Epithelial cell of proximal tubule (primary cell): ENCODE data around the gene AJUBA. TPM values are rescaled to one million over a fixed set of nuclear protein-coding genes. Genes with fewer than 3 reads are reported as not detected.
A peak's percentile ranks its signal among the peaks of the same experiment; 100 is the strongest.

Experiments used
- DNase-seq: peaks from one replicate; pipeline ENCODE4 v3.0.0-alpha.2; 2011; ENCODE audit warnings: low read depth
- H3K4me3 ChIP-seq: 2 replicates; pipeline ENCODE4 v1.5.1; 2011; ENCODE audit warnings: low read depth, mild to moderate bottlenecking, low read length
- total RNA-seq: library from RNA; depleted of rRNA; stranded (reverse); fragments of >200 nt; gene quantifications from 2 replicates; pipeline ENCODE4 v1.2.3, GENCODE V29; 2015
- TF ChIP-seq, protein P1 (sequence below): conservative IDR thresholded peaks from 2 replicates; pipeline ENCODE4 v1.5.1; 2012; ENCODE audit warnings: low read depth, mild to moderate bottlenecking, low read length

The AJUBA gene
- total RNA-seq, 1 donor from 2014 or later = 63.2 TPM

DNA sequence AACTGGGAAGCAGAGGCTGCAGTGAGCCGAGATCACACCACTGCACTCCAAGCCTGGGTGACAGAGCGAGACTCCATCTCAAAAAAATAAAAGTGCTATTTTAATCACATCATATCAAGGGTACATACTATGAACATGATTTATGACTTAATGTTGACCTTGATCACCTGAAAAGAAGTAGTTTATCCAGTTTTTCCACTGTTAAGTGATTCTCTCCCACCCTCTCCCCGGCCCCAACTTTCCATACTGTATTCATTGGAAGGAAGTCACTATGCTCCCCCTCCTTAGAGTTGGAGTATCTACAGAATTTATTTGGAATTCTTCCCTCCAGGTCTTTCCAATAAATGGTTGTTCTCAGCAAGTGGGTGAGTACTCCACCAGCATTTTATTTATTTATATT is 50.2 kb downstream of the AJUBA start:
- TF ChIP-seq, protein P1, sequence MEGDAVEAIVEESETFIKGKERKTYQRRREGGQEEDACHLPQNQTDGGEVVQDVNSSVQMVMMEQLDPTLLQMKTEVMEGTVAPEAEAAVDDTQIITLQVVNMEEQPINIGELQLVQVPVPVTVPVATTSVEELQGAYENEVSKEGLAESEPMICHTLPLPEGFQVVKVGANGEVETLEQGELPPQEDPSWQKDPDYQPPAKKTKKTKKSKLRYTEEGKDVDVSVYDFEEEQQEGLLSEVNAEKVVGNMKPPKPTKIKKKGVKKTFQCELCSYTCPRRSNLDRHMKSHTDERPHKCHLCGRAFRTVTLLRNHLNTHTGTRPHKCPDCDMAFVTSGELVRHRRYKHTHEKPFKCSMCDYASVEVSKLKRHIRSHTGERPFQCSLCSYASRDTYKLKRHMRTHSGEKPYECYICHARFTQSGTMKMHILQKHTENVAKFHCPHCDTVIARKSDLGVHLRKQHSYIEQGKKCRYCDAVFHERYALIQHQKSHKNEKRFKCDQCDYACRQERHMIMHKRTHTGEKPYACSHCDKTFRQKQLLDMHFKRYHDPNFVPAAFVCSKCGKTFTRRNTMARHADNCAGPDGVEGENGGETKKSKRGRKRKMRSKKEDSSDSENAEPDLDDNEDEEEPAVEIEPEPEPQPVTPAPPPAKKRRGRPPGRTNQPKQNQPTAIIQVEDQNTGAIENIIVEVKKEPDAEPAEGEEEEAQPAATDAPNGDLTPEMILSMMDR = no peak
- no peak overlapping the region for H3K4me3 ChIP-seq
- DNase-seq = no peak

- TF ChIP-seq, protein P1 = no peak
- DNase-seq = peak; percentile 43
- H3K4me3 ChIP-seq = peak overlapping the region; percentile 74
Measured at GRCh38 chr14:22929961-22930364, 52.4 kb downstream of the AJUBA start.

DNA sequence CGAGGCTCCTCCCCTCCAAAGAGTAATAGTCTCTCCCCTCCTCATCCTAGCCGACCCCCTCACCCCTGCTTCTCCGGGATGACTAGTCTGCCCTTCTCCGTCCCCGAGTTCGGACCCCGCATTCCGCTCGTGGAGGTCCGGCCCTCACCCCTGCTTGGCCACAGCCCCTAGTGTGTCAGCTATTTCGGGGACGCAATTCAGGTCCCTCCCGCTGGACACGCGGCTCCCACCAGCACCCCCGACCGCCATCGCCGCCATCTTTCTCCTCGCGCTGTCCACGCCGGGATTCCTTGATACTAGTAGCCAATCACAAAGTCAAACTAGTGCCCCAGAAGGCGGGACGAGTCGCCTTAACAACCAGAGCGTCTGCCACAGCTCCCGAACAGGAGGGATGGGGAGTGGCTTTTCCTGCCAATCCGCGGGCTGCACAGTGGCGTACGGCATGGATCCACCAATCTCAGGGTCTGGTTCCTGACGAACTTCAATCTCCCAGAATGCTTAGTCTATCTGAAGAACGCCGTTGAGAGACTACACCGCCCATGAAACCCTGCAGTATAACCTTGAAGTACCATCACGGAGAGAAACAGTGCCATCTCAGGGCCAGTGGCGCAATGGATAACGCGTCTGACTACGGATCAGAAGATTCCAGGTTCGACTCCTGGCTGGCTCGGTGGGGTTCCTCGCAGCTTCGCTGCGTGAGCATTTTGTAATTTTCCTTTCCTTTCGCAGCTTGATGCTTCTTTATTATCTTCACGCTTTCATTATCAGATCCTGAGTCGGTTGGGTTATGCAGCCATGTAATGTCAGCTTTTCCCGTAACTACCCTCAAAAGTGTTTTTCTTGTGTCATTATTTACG is 53.0 kb downstream of the AJUBA start, which contains the start of gene PRMT5:
TSS of gene PRMT5 (minus strand) at position 273 of the 857 bp plus-strand sequence. CDS start at position 258, 15 bp downstream.
- DNase-seq = peak; percentile 98
- TF ChIP-seq, protein P1 = no peak
- peak within 1 kb of the TSS; percentile 74 for H3K4me3 ChIP-seq

GRCh38 chr14:22928237-22929103 is 53.9 kb downstream of the AJUBA start:
- peak overlapping the region; percentile 74 for H3K4me3 ChIP-seq
- TF ChIP-seq, protein P1 = no peak
- DNase-seq = no peak

DNA sequence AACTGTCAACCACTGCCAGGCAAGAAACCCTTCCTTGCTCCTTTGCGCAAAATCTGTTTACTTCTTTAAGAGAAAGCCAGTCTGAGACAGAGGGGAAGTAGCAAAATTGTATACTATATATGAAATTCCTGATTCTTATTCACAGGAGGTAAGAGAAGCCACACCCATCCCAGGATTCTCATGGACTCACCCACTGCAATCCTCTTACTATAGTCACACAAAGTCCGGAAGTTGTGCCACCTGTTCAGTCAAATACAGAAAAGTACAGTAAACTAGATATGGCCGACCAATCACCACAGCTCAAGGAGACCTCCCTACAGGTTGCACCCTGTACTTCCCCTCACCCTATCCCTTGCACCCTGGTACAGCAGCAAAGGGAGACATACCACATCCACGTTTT is 56.0 kb downstream of the AJUBA start:
- DNase-seq = no peak
- TF ChIP-seq, protein P1 = no peak
- no peak overlapping the region for H3K4me3 ChIP-seq

DNA sequence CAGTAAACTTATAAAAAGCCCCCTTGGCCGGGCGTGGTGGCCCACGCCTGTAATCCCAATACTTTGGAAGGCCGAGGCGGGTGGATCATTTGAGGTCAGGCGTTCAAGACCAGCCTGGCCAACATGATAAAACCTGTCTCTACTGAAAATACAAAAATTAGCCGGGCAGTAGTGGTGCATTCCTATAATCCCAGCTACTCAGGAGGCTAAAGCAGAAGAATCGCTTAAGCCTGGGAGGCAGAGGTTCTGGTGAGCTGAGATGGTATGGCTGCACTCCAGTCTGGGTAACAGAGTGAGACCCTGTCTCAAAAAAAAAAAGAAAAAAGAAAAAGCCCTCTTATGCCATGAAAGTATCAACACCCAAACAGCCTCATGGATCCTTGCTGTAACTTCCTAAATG is 56.8 kb downstream of the AJUBA start:
- no peak overlapping the region for H3K4me3 ChIP-seq
- DNase-seq = no peak
- TF ChIP-seq, protein P1 = no peak
